HEK293 (cell line): ENCODE measurements around the gene UBAP2L.
"Not testable (repeated sequence)": the region's sequence is repeated elsewhere in the genome, so short reads cannot be mapped to it uniquely, and the experiment has no call there.

Source experiments
- CTCF ChIA-PET: fragments of 350-600 bp; formaldehyde crosslinking; extraction: SDS; loops from one replicate; lab custom pipeline; 2021; ENCODE audit warnings: antibody characterized with exemption; lab: Yijun Ruan, JAX
- POLR2A ChIA-PET: fragments of 300-600 bp; formaldehyde crosslinking; extraction: SDS; loops from one replicate; lab custom pipeline; 2020; ENCODE audit warnings: antibody characterized with exemption, inconsistent platforms; lab: Yijun Ruan, JAX
- H3K27ac ChIP-seq: fragments of 200-500 bp; sonication (Bioruptor generic); 2 replicates; pipeline ENCODE4 v1.5.1; 2014; ENCODE audit warnings: low read depth, low read length, control low read depth, inconsistent platforms; ENCODE audit errors: extremely low read depth
- H3K36me3 ChIP-seq, 2 experiments: fragments of 200-500 bp in 1 of 2; sonication (Bioruptor generic) in 1 of 2; 1 replicate in 1 of 2; 2 replicates in 1 of 2; pipeline ENCODE4 v1.5.1; 2014 to 2017; ENCODE audit warnings: inconsistent platforms in 2 of 2, low read length in 2 of 2; ENCODE audit not compliant: control insufficient read depth in 2 of 2, insufficient read depth in 1 of 2
- H3K4me1 ChIP-seq: fragments of 200-500 bp; sonication (Bioruptor generic); 2 replicates; pipeline ENCODE4 v1.5.1; 2014; ENCODE audit warnings: mild to moderate bottlenecking, low read length, inconsistent platforms; ENCODE audit not compliant: control insufficient read depth, insufficient read depth
- H3K4me3 ChIP-seq: 2 replicates; pipeline ENCODE4 v1.5.1; 2011; ENCODE audit warnings: low read depth, mild to moderate bottlenecking, control low read depth, low read length, moderate library complexity
- H3K9me3 ChIP-seq: fragments of 200-500 bp; sonication (Bioruptor generic); 2 replicates; pipeline ENCODE4 v1.5.1; 2014; ENCODE audit warnings: low read depth, low read length, inconsistent platforms; ENCODE audit not compliant: control insufficient read depth, insufficient read depth
- PRDM1 ChIP-seq: fragments of 450-650 bp; formaldehyde crosslinking; IDR thresholded peaks from 2 replicates; pipeline ENCODE4; 2016; ENCODE audit warnings: missing biosample characterization, missing genetic modification characterization
- SETDB1 ChIP-seq: IDR thresholded peaks from one replicate; pipeline ENCODE4 v1.6.1; 2017; ENCODE audit warnings: mild to moderate bottlenecking, low read length, moderate library complexity, mixed read lengths; ENCODE audit not compliant: insufficient read length
- YY2 ChIP-seq: fragments of 450-650 bp; formaldehyde crosslinking; IDR thresholded peaks from 2 replicates; pipeline ENCODE4 v1.5.1; 2016; ENCODE audit warnings: missing biosample characterization, missing genetic modification characterization
- ZBTB48 ChIP-seq: fragments of 450-650 bp; formaldehyde crosslinking; IDR thresholded peaks from 2 replicates; pipeline ENCODE4 v1.5.1; 2016; ENCODE audit warnings: missing biosample characterization, missing genetic modification characterization
- ZNF175 ChIP-seq: fragments of 450-650 bp; formaldehyde crosslinking; IDR thresholded peaks from 2 replicates; pipeline ENCODE4 v1.5.1; 2016; ENCODE audit warnings: missing biosample characterization, missing genetic modification characterization
- ZNF2 ChIP-seq: fragments of 450-650 bp; formaldehyde crosslinking; IDR thresholded peaks from 2 replicates; pipeline ENCODE4 v1.5.1; 2016; ENCODE audit warnings: missing biosample characterization, missing genetic modification characterization
- ZNF211 ChIP-seq: fragments of 450-650 bp; formaldehyde crosslinking; IDR thresholded peaks from 2 replicates; pipeline ENCODE4 v1.5.1; 2016; ENCODE audit warnings: low read depth, missing biosample characterization, missing genetic modification characterization
- ZNF24 ChIP-seq: fragments of 450-650 bp; formaldehyde crosslinking; IDR thresholded peaks from 2 replicates; pipeline ENCODE4 v1.5.1; 2016; ENCODE audit warnings: missing biosample characterization, missing genetic modification characterization
- ZNF366 ChIP-seq: fragments of 450-650 bp; formaldehyde crosslinking; conservative IDR thresholded peaks from 2 replicates; pipeline ENCODE4 v1.5.1; 2016; ENCODE audit warnings: missing biosample characterization, missing genetic modification characterization
- ZNF555 ChIP-seq: fragments of 450-650 bp; formaldehyde crosslinking; conservative IDR thresholded peaks from 2 replicates; pipeline ENCODE4 v1.5.1; 2017; ENCODE audit warnings: missing biosample characterization, mild to moderate bottlenecking, missing genetic modification characterization, inconsistent platforms
- ZNF777 ChIP-seq: fragments of 450-650 bp; formaldehyde crosslinking; IDR thresholded peaks from 2 replicates; pipeline ENCODE4 v1.5.1; 2017; ENCODE audit warnings: missing biosample characterization, missing genetic modification characterization, borderline replicate concordance
- ZNF830 ChIP-seq: fragments of 450-650 bp; IDR thresholded peaks from 2 replicates; pipeline ENCODE4 v1.5.0; 2018; ENCODE audit warnings: missing biosample characterization, missing genetic modification characterization, low read depth, mild to moderate bottlenecking, moderate library complexity
- TF ChIP-seq, protein P1 (sequence below): fragments of 450-650 bp; formaldehyde crosslinking; IDR thresholded peaks from 2 replicates; pipeline ENCODE4 v1.5.1; 2017; ENCODE audit warnings: missing biosample characterization, missing genetic modification characterization
- TF ChIP-seq, protein P2 (sequence below): fragments of 450-650 bp; formaldehyde crosslinking; IDR thresholded peaks from 2 replicates; pipeline ENCODE4 v1.5.1; 2016; ENCODE audit warnings: missing biosample characterization, missing genetic modification characterization

The UBAP2L gene

GRCh38 chr1:154312229-154313065 lies 91.7 kb downstream of the UBAP2L start:
- H3K27ac ChIP-seq, POLR2A ChIA-PET, H3K4me3 ChIP-seq, H3K4me1 ChIP-seq, H3K9me3 ChIP-seq, H3K36me3 ChIP-seq: not testable (repeated sequence)
- TF ChIP-seq ZNF366 (tag by site-specific recombination) (peak; percentile 41; the same call in 1 of the 2 replicates), PRDM1 (tag by site-specific recombination) (peak; percentile 91)
- CTCF ChIA-PET = interaction anchor here (0.7 kb wide), 1 partner anchor 230 kb away, joined by 3 read pairs; no protein-coding TSS in a partner anchor

GRCh38 chr1:154313066-154313356 lies 92.3 kb downstream of the UBAP2L start:
- TF ChIP-seq, protein P1, sequence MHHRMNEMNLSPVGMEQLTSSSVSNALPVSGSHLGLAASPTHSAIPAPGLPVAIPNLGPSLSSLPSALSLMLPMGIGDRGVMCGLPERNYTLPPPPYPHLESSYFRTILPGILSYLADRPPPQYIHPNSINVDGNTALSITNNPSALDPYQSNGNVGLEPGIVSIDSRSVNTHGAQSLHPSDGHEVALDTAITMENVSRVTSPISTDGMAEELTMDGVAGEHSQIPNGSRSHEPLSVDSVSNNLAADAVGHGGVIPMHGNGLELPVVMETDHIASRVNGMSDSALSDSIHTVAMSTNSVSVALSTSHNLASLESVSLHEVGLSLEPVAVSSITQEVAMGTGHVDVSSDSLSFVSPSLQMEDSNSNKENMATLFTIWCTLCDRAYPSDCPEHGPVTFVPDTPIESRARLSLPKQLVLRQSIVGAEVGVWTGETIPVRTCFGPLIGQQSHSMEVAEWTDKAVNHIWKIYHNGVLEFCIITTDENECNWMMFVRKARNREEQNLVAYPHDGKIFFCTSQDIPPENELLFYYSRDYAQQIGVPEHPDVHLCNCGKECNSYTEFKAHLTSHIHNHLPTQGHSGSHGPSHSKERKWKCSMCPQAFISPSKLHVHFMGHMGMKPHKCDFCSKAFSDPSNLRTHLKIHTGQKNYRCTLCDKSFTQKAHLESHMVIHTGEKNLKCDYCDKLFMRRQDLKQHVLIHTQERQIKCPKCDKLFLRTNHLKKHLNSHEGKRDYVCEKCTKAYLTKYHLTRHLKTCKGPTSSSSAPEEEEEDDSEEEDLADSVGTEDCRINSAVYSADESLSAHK (tag by site-specific recombination) = no peak
- TF ChIP-seq, protein P2, sequence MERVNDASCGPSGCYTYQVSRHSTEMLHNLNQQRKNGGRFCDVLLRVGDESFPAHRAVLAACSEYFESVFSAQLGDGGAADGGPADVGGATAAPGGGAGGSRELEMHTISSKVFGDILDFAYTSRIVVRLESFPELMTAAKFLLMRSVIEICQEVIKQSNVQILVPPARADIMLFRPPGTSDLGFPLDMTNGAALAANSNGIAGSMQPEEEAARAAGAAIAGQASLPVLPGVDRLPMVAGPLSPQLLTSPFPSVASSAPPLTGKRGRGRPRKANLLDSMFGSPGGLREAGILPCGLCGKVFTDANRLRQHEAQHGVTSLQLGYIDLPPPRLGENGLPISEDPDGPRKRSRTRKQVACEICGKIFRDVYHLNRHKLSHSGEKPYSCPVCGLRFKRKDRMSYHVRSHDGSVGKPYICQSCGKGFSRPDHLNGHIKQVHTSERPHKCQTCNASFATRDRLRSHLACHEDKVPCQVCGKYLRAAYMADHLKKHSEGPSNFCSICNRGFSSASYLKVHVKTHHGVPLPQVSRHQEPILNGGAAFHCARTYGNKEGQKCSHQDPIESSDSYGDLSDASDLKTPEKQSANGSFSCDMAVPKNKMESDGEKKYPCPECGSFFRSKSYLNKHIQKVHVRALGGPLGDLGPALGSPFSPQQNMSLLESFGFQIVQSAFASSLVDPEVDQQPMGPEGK (tag by site-specific recombination) = no peak
- TF ChIP-seq YY2 (tag by site-specific recombination) = no peak
- TF ChIP-seq ZNF2 = no peak
- TF ChIP-seq ZNF175 (tag by site-specific recombination) = no peak
- no peak for TF ChIP-seq ZNF777 (tag by site-specific recombination)
- TF ChIP-seq ZNF830 (tag by site-specific recombination) = no peak
- no peak for TF ChIP-seq ZNF24 (tag by site-specific recombination)
- no peak for TF ChIP-seq ZNF211 (tag by site-specific recombination)
- no peak for TF ChIP-seq ZBTB48
- CTCF ChIA-PET = interaction anchor here (1.2 kb wide), 2 partner anchors 36 to 42 kb away, joined by 3 read pairs; no protein-coding TSS in a partner anchor
- H3K36me3 ChIP-seq = no peaks in the 10 kb centered on the region
- no peaks in the 10 kb centered on the region for H3K4me1 ChIP-seq
- no peak overlapping the region for H3K4me3 ChIP-seq
- no peaks in the 10 kb centered on the region for H3K9me3 ChIP-seq
- H3K27ac ChIP-seq = no peak overlapping the region
- POLR2A ChIA-PET = no interaction called here

DNA sequence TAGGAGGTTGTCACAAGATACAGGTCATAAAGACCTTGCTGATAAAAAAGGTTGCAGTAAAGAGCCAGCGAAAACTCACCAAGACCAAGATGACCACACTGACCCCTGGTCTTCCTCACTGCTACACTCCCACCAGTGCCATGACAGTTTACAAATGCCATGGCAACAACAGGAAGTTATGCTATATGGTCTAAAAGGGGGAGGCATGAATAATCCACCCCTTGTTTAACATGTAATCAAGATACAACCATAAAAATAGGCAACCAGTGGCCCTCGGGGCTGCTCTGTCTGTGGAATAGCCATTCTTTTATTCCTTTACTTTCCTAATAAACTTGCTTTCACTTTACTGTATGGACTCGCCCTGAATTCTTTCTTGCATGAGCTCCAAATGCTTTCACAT lies 93.5 kb downstream of the UBAP2L start:
- H3K27ac ChIP-seq, H3K4me3 ChIP-seq, H3K36me3 ChIP-seq, H3K9me3 ChIP-seq, H3K4me1 ChIP-seq, POLR2A ChIA-PET: not testable (repeated sequence)
- CTCF ChIA-PET = interaction anchor here (0.8 to 2.3 kb wide), 4 partner anchors 10 to 43 kb away, joined by 3 to 10 read pairs (median 3); no protein-coding TSS in a partner anchor

DNA sequence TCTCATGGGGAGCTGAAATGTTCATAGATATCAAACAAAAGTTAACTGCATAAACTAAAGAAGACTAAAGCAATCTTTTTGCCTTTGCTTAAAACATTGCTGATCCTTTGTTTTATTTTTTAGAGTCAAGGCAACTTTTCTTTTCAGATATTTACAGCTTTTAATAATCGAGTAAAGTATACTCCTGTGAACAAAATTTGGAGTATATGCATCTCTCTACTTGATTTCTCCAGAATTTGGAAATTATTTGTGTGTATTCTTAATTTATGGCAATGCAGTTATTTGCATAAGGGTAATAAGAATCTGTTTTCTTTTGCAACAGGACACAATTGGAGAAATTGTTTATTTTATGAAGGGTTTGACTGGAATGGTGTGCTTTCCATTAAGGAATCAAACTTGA lies 95.9 kb downstream of the UBAP2L start:
- no peaks in the 10 kb centered on the region for H3K36me3 ChIP-seq
- H3K4me3 ChIP-seq = no peak overlapping the region
- H3K9me3 ChIP-seq = no peaks in the 10 kb centered on the region
- ChIA-PET CTCF (interaction anchor here (0.7 to 2.3 kb wide), 2 partner anchors 12 to 19 kb away, joined by 3 to 10 read pairs; no protein-coding TSS in a partner anchor), POLR2A (no interaction called here)
- no peaks in the 10 kb centered on the region for H3K4me1 ChIP-seq
- H3K27ac ChIP-seq = no peak overlapping the region
- peak; percentile 98 for TF ChIP-seq SETDB1
- no peak for TF ChIP-seq ZNF555
- TF ChIP-seq, all 188 proteins: peak for 1
